Gastrocnemius medialis (tissue), 4 donors: ENCODE measurements around the gene SPDYC. TPM values are rescaled to one million over a fixed set of nuclear protein-coding genes. Genes with fewer than 3 reads are reported as not detected.

Experiments
- ATAC-seq, 2 donors: fragments of 150-250 bp; one replicate each; pipeline ENCODE4 v1.9.1; 2016
- DNase-seq, 2 donors: peaks; one replicate each; pipeline ENCODE4 v3.0.0-alpha.2; 2019
- H3K27ac ChIP-seq, 4 donors: fragments of 200-600 bp; sonication (generic); 1 replicate in 1 of 4; 2 replicates in 3 of 4; pipeline ENCODE4 v1.5.1; 2016 to 2018; ENCODE audit warnings: mild to moderate bottlenecking in 2 of 4, moderate library complexity in 1 of 4
- H3K27me3 ChIP-seq, 3 donors: fragments of 200-600 bp; sonication (generic) in 2 of 3; 1 replicate in 1 of 3; 2 replicates in 2 of 3; pipeline versions ENCODE4 v1.5.1 to v1.6.0; 2016 to 2019; ENCODE audit warnings: mild to moderate bottlenecking in 1 of 3, moderate library complexity in 1 of 3
- H3K36me3 ChIP-seq, 2 donors: fragments of 200-600 bp; sonication (generic) in 1 of 2; one replicate each; pipeline ENCODE4 v1.5.1; 2017 to 2018
- H3K4me1 ChIP-seq, 2 donors: fragments of 200-600 bp; sonication (generic) in 1 of 2; one replicate each; pipeline ENCODE4 v1.5.1; 2016 to 2017; ENCODE audit warnings: mild to moderate bottlenecking in 2 of 2
- H3K4me3 ChIP-seq, 4 donors: fragments of 200-600 bp; sonication (generic) in 3 of 4; 1 replicate in 1 of 4; 2 replicates in 3 of 4; pipeline ENCODE4 v1.5.1; 2016 to 2019; ENCODE audit warnings: mild to moderate bottlenecking in 2 of 4
- H3K9me3 ChIP-seq, 3 donors: fragments of 200-600 bp; sonication (generic) in 2 of 3; 1 replicate in 1 of 3; 2 replicates in 2 of 3; pipeline ENCODE4 v1.5.1; 2016 to 2019
- POLR2A ChIP-seq, 2 donors: fragments of 450-650 bp; IDR thresholded peaks; one replicate each; pipeline ENCODE4 v1.6.1; 2017; ENCODE audit warnings: antibody characterized with exemption in 2 of 2, mild to moderate bottlenecking in 2 of 2, moderate library complexity in 2 of 2
- in situ Hi-C, 4 donors: fragments of 200-750 bp; cut with MboI; loops; one replicate each; pipeline versions ENCODE4 v1.15.0 to v1.8.0; 2017; ENCODE audit warnings: low sequenced_read_pairs in 4 of 4
- intact Hi-C: fragments of 100-400 bp; cut with DNase I; formaldehyde crosslinking; loops from one replicate; pipeline ENCODE4 v1.15.1; 2023; ENCODE audit warnings: low total_unique reads
- total RNA-seq, 4 donors: library from RNA; depleted of rRNA; stranded (reverse); fragments of >200 nt; gene quantifications; one replicate each; pipeline versions ENCODE4 v1.1.0 to v1.2.3, GENCODE V29; 2016
- TF ChIP-seq, protein P1 (sequence below), 5 experiments: fragments of 450-650 bp in 3 of 5; fragments of 200-600 bp in 2 of 5; sonication (generic) in 2 of 5; IDR thresholded peaks in 4 of 5; conservative IDR thresholded peaks in 1 of 5; 1 replicate in 4 of 5; 2 replicates in 1 of 5; pipeline ENCODE4 v1.5.1; 2016 to 2019; ENCODE audit warnings: antibody characterized with exemption in 5 of 5, mild to moderate bottlenecking in 3 of 5, moderate library complexity in 3 of 5

SPDYC gene
- total RNA-seq, 4 donors from 2014 or later, result not detected

DNA sequence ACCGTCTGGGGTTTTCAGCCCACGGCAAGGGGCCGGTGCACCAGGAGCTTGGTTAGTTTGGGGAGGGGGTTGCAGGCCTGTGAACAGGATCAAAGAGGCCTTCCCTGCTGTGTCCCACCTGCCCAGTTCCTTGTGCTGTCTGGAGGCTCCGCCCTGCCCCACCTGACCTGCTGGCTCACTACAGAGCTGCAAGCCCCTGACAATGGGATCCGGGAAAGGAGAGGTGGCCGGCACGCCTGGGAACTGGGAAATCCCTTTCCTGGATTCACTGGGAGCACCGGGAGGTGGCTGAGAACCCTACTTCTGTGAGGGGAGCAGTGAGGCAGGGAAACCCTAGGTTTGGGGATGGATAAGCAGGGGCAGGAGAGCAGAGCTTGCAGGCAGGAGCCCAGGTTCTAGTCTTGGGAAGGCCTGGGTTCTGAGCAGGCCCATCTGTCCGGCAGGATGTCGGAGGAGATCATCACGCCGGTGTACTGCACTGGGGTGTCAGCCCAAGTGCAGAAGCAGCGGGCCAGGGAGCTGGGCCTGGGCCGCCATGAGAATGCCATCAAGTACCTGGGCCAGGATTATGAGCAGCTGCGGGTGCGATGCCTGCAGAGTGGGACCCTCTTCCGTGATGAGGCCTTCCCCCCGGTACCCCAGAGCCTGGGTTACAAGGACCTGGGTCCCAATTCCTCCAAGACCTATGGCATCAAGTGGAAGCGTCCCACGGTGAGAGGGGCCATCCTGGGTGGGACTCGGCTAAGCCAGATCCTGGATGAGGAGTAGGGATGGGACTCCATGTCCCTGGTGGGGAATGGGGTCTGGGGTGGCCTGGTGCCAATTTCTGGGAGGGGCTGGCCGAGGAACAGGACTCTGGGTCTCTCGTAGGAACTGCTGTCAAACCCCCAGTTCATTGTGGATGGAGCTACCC is 12.5 kb downstream of the SPDYC start:
- intact Hi-C loops, result loop anchor here (5.0 kb wide), 2 partner anchors 40 to 170 kb away; partner anchors contain the start of gene ARL2
- Histone ChIP-seq H3K9me3 (no peaks in the 10 kb centered on the region), H3K4me1 (peaks cover 18 to 25% of the 10 kb centered on the region in 2 donors), H3K27ac (peak overlapping the region; percentile 93 to 99 (median 98)), H3K36me3 (peaks cover 0 to 16% of the 10 kb centered on the region in 2 donors), H3K27me3 (no peaks in the 10 kb centered on the region), H3K4me3 (peak overlapping the region; percentile 85 to 99 (median 92))
- TF ChIP-seq, protein P1, sequence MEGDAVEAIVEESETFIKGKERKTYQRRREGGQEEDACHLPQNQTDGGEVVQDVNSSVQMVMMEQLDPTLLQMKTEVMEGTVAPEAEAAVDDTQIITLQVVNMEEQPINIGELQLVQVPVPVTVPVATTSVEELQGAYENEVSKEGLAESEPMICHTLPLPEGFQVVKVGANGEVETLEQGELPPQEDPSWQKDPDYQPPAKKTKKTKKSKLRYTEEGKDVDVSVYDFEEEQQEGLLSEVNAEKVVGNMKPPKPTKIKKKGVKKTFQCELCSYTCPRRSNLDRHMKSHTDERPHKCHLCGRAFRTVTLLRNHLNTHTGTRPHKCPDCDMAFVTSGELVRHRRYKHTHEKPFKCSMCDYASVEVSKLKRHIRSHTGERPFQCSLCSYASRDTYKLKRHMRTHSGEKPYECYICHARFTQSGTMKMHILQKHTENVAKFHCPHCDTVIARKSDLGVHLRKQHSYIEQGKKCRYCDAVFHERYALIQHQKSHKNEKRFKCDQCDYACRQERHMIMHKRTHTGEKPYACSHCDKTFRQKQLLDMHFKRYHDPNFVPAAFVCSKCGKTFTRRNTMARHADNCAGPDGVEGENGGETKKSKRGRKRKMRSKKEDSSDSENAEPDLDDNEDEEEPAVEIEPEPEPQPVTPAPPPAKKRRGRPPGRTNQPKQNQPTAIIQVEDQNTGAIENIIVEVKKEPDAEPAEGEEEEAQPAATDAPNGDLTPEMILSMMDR (IDR thresholded peaks at IDR 0.05 in 4 of 5, conservative IDR thresholded peaks at IDR 0.05 in 1 of 5), result no peak
- peak in 1 of 2 donors; percentile 26 for TF ChIP-seq POLR2A (IDR thresholded peaks at IDR 0.05)
- peak; percentile 35 to 67 for DNase-seq
- peak; percentile 45 to 54 for ATAC-seq
- in situ Hi-C loops, result loop anchor here in 3 of 4 donors (5.0 kb wide), 1 partner anchor 70 kb away; the partner anchor contains the start of gene TM7SF2 (in 3 of the 3)

DNA sequence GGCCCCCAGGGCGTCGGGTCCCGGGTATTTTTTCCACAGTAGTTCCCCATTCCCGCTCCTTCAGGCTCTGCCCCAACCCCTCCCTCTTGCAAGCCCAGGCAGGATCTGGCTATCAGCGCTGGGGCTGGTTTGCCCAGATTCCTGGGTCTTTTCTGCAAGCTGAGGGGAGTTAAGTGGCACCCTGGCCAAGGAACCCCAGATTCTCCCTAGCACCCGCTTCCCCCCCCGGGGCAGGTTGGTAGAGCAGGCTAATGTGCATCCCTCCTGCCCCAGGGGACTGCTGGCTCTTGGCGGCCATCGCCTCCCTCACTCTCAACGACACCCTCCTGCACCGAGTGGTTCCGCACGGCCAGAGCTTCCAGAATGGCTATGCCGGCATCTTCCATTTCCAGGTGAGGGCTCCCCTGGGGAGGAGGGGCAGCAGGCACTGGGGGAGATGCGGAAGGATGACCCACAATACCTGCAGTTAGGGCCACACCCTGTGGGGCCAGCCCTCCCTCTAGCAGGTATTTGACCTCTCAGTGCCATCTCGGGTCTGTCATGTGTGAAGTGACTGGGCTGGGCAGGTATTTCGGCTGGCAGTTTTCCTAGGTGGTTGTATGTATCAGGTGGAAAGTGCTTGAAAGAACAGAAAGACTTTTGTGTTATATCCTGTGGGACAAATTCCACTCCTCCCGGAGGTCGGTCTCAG is 13.3 kb downstream of the SPDYC start:
- H3K4me1 ChIP-seq, result peaks cover 18 to 25% of the 10 kb centered on the region in 2 donors
- intact Hi-C loops, result loop anchor here (5.0 kb wide), 2 partner anchors 41 to 171 kb away; partner anchors contain the start of gene ARL2
- H3K9me3 ChIP-seq, result no peaks in the 10 kb centered on the region
- DNase-seq (no peak), ATAC-seq (no peak)
- no peaks in the 10 kb centered on the region for H3K27me3 ChIP-seq
- TF ChIP-seq, protein P1 (IDR thresholded peaks at IDR 0.05 in 4 of 5, conservative IDR thresholded peaks at IDR 0.05 in 1 of 5), result no peak
- no peak for TF ChIP-seq POLR2A (IDR thresholded peaks at IDR 0.05)
- in situ Hi-C loops, result loop anchor here in 3 of 4 donors (5.0 kb wide), 1 partner anchor 71 kb away; the partner anchor contains the start of gene TM7SF2 (in 3 of the 3)
- peaks cover 0 to 24% of the 10 kb centered on the region in 2 donors for H3K36me3 ChIP-seq
- peak overlapping the region; percentile 93 to 99 (median 98) for H3K27ac ChIP-seq
- H3K4me3 ChIP-seq, result peak overlapping the region in 1 of 4 donors; percentile 99

DNA sequence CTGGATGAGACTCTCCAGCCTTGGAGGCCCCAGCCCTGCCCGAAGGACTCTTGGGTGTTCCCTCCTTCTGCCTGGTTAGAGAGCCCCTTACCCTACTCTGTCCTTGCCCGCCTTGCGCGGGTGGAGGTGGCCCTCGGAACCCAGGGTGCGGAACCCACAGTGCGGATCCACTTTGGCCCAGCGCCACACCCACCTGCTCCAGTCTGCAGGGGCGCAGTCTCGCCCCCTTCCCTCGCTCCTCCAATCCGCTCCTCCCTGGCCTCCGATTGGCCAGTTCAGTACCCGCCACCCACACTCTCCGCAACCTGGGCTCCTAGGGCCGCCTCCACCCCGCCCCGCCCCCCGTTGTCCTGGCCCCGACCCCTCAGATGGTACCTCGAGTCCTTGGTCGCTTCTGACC is 14.1 kb downstream of the SPDYC start:
- Histone ChIP-seq H3K9me3 (no peaks in the 10 kb centered on the region), H3K27me3 (no peaks in the 10 kb centered on the region), H3K36me3 (peaks cover 0 to 32% of the 10 kb centered on the region in 2 donors), H3K27ac (peak overlapping the region in 1 of 4 donors; percentile 99), H3K4me3 (no peak overlapping the region), H3K4me1 (peaks cover 18 to 25% of the 10 kb centered on the region in 2 donors)
- in situ Hi-C loops (loop anchor here in 3 of 4 donors (5.0 kb wide), 1 partner anchor 72 kb away; the partner anchor contains the start of gene TM7SF2 (in 3 of the 3)), intact Hi-C loops (loop anchor here (5.0 kb wide), 2 partner anchors 42 to 172 kb away; partner anchors contain the start of gene ARL2)
- DNase-seq (no peak), ATAC-seq (no peak)
- no peak for TF ChIP-seq POLR2A (IDR thresholded peaks at IDR 0.05)
- TF ChIP-seq, protein P1 (IDR thresholded peaks at IDR 0.05 in 4 of 5, conservative IDR thresholded peaks at IDR 0.05 in 1 of 5), result no peak

DNA sequence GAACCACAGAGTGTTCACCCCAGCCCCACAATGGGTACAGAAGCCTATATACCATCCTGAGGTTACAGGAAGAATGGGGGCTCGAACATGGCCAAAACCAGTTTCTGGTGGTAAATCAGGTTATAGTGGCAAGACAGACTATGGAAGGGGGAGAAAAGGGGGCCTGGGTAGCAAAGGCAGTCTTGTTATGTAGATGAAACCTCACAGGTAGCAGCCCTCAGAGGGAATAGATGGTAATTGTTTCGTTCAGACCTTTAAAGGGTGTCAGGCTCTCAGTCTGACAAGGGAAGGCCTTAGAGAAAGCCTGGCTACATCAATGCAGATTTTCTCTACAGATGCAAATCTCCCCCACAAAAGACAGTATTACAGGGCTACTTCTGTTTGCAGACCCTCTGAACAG is 15.1 kb downstream of the SPDYC start:
- no peaks in the 10 kb centered on the region for H3K9me3 ChIP-seq
- peak overlapping the region in 1 of 4 donors; percentile 31 for H3K27ac ChIP-seq
- no peak for TF ChIP-seq POLR2A (IDR thresholded peaks at IDR 0.05)
- TF ChIP-seq, protein P1 (IDR thresholded peaks at IDR 0.05 in 4 of 5, conservative IDR thresholded peaks at IDR 0.05 in 1 of 5), result no peak
- H3K27me3 ChIP-seq, result no peaks in the 10 kb centered on the region
- no peak overlapping the region for H3K4me3 ChIP-seq
- no peak for ATAC-seq
- in situ Hi-C loops (no loop called here), intact Hi-C loops (loop anchor here (5.0 kb wide), 1 partner anchor 188 kb away; the partner anchor contains the start of gene BATF2)
- no peak for DNase-seq
- peaks cover 0 to 42% of the 10 kb centered on the region in 2 donors for H3K36me3 ChIP-seq
- peaks cover 18 to 25% of the 10 kb centered on the region in 2 donors for H3K4me1 ChIP-seq
